Adrenal gland (tissue), 12 donors: ENCODE measurements around the gene FMNL2. TPM values are rescaled to one million over a fixed set of nuclear protein-coding genes. Genes with fewer than 3 reads are reported as not detected.
A peak's percentile ranks its signal among the peaks of the same experiment; 100 is the strongest.

Experiments
- DNase-seq, 7 donors: peaks; one replicate each; pipeline ENCODE4 v3.0.0-alpha.2; 2019 to 2020
- H3K27ac ChIP-seq, 5 donors: fragments of 200-600 bp; sonication (generic) in 4 of 5; 1 replicate in 3 of 5; 2 replicates in 2 of 5; pipeline versions ENCODE4 v1.5.1 to v1.8.0; 2016 to 2020; ENCODE audit warnings: mild to moderate bottlenecking in 1 of 5
- H3K27me3 ChIP-seq: fragments of 200-600 bp; 2 replicates; pipeline ENCODE4 v1.8.0; 2021
- H3K36me3 ChIP-seq, 2 donors: fragments of 200-600 bp; replicated peaks in 1 of 2; 1 replicate in 1 of 2; 2 replicates in 1 of 2; pipeline versions ENCODE4 v1.5.1 to v1.8.0; 2018 to 2022
- H3K4me1 ChIP-seq, 2 donors: fragments of 200-600 bp; replicated peaks in 1 of 2; 1 replicate in 1 of 2; 2 replicates in 1 of 2; pipeline versions ENCODE4 v1.5.1 to v1.8.0; 2018 to 2021
- H3K4me3 ChIP-seq, 4 donors: fragments of 200-600 bp; sonication (generic) in 3 of 4; one replicate each; pipeline ENCODE4 v1.5.1; 2016 to 2018
- H3K9me3 ChIP-seq, 3 donors: fragments of 200-600 bp; sonication (generic) in 1 of 3; replicated peaks in 1 of 3; 1 replicate in 2 of 3; 2 replicates in 1 of 3; pipeline versions ENCODE4 v1.5.1 to v1.8.0; 2016 to 2021
- POLR2A ChIP-seq, 2 donors: fragments of 450-650 bp; IDR thresholded peaks; one replicate each; pipeline ENCODE4 v1.6.1; 2017; ENCODE audit warnings: antibody characterized with exemption in 2 of 2, mild to moderate bottlenecking in 2 of 2, moderate library complexity in 1 of 2
- WGBS, 4 donors: extraction: QIAGEN DNeasy Blood & Tissue Kit in 2 of 4; methylation state at CpG; one replicate each; pipeline versions ENCODE4 v1.1.5 to v1.1.7; 2013 to 2017; 5-methylcytosine and 5-hydroxymethylcytosine counted together
- intact Hi-C, 2 donors: fragments of 100-400 bp; cut with DNase I; formaldehyde crosslinking; loops; one replicate each; pipeline versions ENCODE4 v1.14.1 to v1.15.0; 2022 to 2023
- polyA plus RNA-seq, 3 donors: library from polyadenylated mRNA; stranded (reverse); fragments of 200-250 nt in 2 of 3; fragments of 350-450 nt in 1 of 3; fragmentation: Illumina TruSeq in 1 of 3; extraction: RNeasy Lipid Tissue Mini Kit (QIAGEN cat#74804) in 1 of 3; gene quantifications; one replicate each; pipeline ENCODE4 v1.2.3, GENCODE V29; 2013 to 2014
- total RNA-seq, 9 donors: library from RNA; depleted of rRNA in 4 of 9; stranded (reverse); fragments of >200 nt in 4 of 9; fragments of 120-200 nt in 1 of 9; fragmentation: NEBNext Ultra II Directional in 1 of 9; extraction: Animal tissue kit (Norgen Biotek cat#: 25700) in 1 of 9; gene quantifications; one replicate each; pipeline versions ENCODE4 v1.1.0 to v1.2.4, GENCODE V29; 2013 to 2023
- TF ChIP-seq, protein P1 (sequence below), 6 experiments: fragments of 450-650 bp in 4 of 6; fragments of 200-600 bp in 2 of 6; sonication (generic) in 1 of 6; IDR thresholded peaks; 1 replicate in 5 of 6; 2 replicates in 1 of 6; pipeline versions ENCODE4 v1.5.1 to v1.8.0; 2016 to 2021; ENCODE audit warnings: antibody characterized with exemption in 6 of 6, mild to moderate bottlenecking in 2 of 6, moderate library complexity in 1 of 6
- donor health status: healthy with polysubstance abuse.
- donor health status: Bipolar disorder and iron deficiency.
- donor health status: DM: yes; HTN: yes; CAD: no.
- donor health status: DM: no; HTN: no; CAD: no.
- donor health status: DM: no; HTN: no; CAD: no.
- donor health status: DM: yes; HTN: yes; CAD: no.

Gene FMNL2
- total and polyA plus RNA-seq, 12 donors: 23.5 to 54.2 (median 36.7) TPM

DNA sequence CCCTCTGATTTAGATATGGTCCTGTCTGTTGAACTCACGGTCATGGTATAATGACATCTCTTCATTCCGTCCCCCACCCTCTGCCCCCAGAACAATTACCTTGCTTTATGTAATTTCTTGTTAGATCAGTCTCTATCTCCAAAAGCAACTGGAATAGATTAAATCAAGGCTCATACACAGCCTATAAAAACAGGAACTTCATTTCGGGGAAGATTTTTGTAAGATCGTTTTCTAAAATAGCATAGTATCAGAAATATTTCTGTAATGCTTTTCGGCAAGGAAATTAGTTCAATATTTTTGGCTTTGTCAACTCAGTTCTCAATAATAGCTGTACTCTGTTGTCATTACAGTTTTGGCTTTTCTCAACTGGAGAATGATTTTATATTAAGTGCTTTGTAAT is 157.2 kb downstream of the FMNL2 start:
- TF ChIP-seq, protein P1, sequence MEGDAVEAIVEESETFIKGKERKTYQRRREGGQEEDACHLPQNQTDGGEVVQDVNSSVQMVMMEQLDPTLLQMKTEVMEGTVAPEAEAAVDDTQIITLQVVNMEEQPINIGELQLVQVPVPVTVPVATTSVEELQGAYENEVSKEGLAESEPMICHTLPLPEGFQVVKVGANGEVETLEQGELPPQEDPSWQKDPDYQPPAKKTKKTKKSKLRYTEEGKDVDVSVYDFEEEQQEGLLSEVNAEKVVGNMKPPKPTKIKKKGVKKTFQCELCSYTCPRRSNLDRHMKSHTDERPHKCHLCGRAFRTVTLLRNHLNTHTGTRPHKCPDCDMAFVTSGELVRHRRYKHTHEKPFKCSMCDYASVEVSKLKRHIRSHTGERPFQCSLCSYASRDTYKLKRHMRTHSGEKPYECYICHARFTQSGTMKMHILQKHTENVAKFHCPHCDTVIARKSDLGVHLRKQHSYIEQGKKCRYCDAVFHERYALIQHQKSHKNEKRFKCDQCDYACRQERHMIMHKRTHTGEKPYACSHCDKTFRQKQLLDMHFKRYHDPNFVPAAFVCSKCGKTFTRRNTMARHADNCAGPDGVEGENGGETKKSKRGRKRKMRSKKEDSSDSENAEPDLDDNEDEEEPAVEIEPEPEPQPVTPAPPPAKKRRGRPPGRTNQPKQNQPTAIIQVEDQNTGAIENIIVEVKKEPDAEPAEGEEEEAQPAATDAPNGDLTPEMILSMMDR (IDR thresholded peaks at IDR 0.05): no peak
- TF ChIP-seq POLR2A (IDR thresholded peaks at IDR 0.05): no peak
- intact Hi-C loops: no loop called here
- Histone ChIP-seq H3K4me1 (peaks cover 13 to 35% of the 10 kb centered on the region in 2 donors), H3K27me3 (no peaks in the 10 kb centered on the region), H3K36me3 (no peaks in the 10 kb centered on the region), H3K27ac (peak overlapping the region in 3 of 5 donors; percentile 11 to 75 (median 54)), H3K4me3 (no peak overlapping the region), H3K9me3 (no peaks in the 10 kb centered on the region)
- 59 to 66% (median 61%) methylated on average over 5 of the region's 5 CpGs for WGBS, 4 donors
- no peak for DNase-seq

DNA sequence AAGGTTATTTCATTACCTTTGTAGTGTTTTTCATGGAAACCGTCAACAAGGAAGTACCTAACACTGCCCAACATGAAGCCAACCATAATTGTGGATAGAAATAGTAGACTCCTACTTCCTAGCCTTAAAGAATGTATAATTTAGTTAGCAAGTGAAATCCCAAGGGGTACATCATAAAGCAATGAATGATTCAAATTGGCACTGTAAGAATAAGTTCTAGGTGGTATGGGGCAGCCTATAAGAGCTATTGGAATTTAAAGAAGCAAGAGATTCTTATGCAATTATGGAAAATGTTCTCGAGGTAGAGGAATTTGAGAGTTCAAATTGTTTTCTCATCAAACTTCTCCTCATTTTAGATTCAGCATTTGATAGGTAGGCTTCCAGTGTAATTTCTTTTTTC is 157.9 kb downstream of the FMNL2 start:
- TF ChIP-seq, protein P1 (IDR thresholded peaks at IDR 0.05): no peak
- TF ChIP-seq POLR2A (IDR thresholded peaks at IDR 0.05): no peak
- Histone ChIP-seq H3K4me1 (peaks cover 20 to 41% of the 10 kb centered on the region in 2 donors), H3K36me3 (no peaks in the 10 kb centered on the region), H3K27ac (peak overlapping the region in 2 of 5 donors; percentile 9 to 11), H3K27me3 (no peaks in the 10 kb centered on the region), H3K9me3 (no peaks in the 10 kb centered on the region), H3K4me3 (no peak overlapping the region)
- WGBS, 4 donors: 75 to 87% (median 80%) methylated on average over 2 of the region's 2 CpGs
- intact Hi-C loops: no loop called here
- DNase-seq: no peak

DNA sequence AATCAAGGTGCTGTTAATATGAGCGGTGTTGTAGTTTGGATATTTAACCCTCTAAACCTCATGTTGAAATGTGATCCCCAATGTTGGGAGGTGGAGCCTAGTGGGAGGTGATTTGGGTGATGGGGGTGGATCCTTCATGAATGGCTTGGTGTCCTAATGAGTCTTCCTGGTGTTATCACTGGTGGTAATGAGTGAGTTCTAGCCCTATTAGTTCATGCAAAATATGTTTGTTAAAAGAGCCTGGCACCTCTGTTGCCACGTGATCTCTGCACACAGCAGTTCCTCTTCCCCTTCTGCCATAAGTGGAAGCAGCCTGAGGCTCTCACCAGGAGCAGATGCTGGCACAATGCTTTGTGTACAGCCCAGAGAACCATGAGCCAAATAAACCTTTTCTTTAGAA is 158.4 kb downstream of the FMNL2 start:
- Histone ChIP-seq H3K9me3 (no peaks in the 10 kb centered on the region), H3K27me3 (no peaks in the 10 kb centered on the region), H3K4me1 (peaks cover 25 to 42% of the 10 kb centered on the region in 2 donors), H3K27ac (peak overlapping the region in 1 of 5 donors; percentile 9), H3K4me3 (no peak overlapping the region), H3K36me3 (no peaks in the 10 kb centered on the region)
- intact Hi-C loops: no loop called here
- no peak for TF ChIP-seq POLR2A (IDR thresholded peaks at IDR 0.05)
- TF ChIP-seq, protein P1 (IDR thresholded peaks at IDR 0.05): no peak
- 84 to 88% (median 86%) methylated on average over 2 of the region's 2 CpGs for WGBS, 4 donors
- no peak for DNase-seq

DNA sequence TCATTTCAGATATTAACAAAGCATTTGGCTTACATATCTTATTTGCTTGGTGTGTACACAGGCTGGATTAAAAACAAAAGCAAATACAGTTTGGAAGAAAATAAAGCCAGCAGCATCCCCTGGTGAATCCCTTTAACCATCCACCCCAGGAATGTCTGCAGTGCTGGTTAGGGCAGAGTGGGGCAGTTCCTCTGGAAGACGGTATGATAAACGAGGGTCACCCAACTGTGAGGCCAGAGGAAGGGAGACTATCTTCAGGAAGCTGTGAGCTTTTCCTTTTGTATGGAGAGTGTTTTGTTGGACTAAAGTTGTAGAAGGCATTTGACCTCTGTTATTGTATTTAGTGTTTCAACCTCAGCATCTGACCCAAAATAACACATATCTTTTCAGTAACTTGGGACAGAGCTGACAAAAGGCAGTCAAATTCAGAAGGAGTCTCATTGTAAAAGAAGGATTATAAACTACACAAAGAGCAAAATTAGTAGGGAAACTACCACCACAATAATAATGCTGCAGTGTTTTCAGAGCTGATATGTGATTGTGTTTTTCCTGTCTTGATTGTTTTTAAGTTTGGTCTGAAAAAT is 159.1 kb downstream of the FMNL2 start:
- intact Hi-C loops: no loop called here
- 44 to 70% (median 56%) methylated on average over 2 of the region's 2 CpGs for WGBS, 4 donors
- TF ChIP-seq, protein P1 (IDR thresholded peaks at IDR 0.05): no peak
- no peak for TF ChIP-seq POLR2A (IDR thresholded peaks at IDR 0.05)
- Histone ChIP-seq H3K4me3 (no peak overlapping the region), H3K27me3 (no peaks in the 10 kb centered on the region), H3K36me3 (no peaks in the 10 kb centered on the region), H3K4me1 (peaks cover 29 to 48% of the 10 kb centered on the region in 2 donors), H3K27ac (peak overlapping the region in 1 of 5 donors; percentile 9), H3K9me3 (no peaks in the 10 kb centered on the region)
- no peak for DNase-seq
